ACHN (cell line): ENCODE data around the gene CYBRD1.
A peak's percentile ranks its signal among the peaks of the same experiment; 100 is the strongest.
"Not testable (repeated sequence)": the region's sequence is repeated elsewhere in the genome, so short reads cannot be mapped to it uniquely, and the experiment has no call there.

Source experiments
- DNase-seq: peaks from one replicate; pipeline ENCODE4 v3.0.0-alpha.2; 2015
- in situ Hi-C: cut with HindIII; loops from 2 replicates; pipeline ENCODE4 v1.10.0; 2017; ENCODE audit warnings: low sequenced_read_pairs, low pct_ligation_motif_present, low pct_unique_long_range_greater_than_20kb

CYBRD1 gene, protein sequence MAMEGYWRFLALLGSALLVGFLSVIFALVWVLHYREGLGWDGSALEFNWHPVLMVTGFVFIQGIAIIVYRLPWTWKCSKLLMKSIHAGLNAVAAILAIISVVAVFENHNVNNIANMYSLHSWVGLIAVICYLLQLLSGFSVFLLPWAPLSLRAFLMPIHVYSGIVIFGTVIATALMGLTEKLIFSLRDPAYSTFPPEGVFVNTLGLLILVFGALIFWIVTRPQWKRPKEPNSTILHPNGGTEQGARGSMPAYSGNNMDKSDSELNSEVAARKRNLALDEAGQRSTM

DNA sequence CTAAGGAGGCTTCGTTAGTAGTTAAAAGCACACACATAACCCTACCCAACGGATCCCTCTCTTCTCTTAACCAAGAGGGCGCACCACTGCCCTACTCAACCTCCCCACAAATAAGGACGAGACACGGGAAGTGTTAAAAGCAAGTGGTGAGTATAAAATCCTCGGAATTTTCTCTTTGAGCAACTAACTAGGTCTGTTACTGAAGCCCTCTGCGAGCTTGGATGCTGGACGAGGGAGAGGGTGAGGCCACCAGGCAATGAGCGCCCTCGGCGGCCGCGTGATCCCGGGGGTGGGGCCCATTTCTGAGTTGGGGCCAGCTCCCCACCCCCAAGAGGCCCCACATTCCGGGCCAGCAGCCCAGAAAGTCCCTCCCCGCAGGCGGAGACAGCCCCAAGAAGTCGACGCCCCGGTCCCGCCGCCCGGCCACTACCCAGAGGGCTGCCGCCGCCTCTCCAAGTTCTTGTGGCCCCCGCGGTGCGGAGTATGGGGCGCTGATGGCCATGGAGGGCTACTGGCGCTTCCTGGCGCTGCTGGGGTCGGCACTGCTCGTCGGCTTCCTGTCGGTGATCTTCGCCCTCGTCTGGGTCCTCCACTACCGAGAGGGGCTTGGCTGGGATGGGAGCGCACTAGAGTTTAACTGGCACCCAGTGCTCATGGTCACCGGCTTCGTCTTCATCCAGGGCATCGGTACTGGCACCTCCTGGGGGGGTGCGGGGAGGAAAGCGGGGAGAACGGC, at the start of gene CYBRD1:
Gene CYBRD1, plus strand, starts transcription at position 423 of the 736 bp plus-strand sequence. Its CDS starts 72 bp downstream, at position 495.
- DNase-seq, result peak; percentile 88
- in situ Hi-C loops, result no loop called here

DNA sequence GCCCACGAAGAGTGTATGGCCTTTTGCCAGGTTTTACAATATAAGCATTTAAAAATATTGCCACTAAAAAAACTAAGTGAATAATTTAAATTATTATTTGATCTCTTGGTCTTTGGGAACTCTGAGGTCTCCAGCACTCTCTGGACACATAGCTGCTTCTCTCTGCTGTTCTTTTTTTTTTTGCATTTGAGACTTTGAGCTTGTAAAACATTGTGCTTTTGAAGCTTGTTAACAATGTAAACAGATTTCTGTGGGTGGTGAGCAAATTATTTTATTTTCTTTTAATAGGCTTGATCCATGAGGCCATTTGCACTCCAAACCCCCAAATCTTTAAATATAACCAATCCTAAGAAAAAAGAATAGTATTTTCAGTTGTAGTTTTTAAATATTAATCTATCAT, 46.3 kb upstream of the CYBRD1 start:
- no peak for DNase-seq
- in situ Hi-C loops, result no loop called here

DNA sequence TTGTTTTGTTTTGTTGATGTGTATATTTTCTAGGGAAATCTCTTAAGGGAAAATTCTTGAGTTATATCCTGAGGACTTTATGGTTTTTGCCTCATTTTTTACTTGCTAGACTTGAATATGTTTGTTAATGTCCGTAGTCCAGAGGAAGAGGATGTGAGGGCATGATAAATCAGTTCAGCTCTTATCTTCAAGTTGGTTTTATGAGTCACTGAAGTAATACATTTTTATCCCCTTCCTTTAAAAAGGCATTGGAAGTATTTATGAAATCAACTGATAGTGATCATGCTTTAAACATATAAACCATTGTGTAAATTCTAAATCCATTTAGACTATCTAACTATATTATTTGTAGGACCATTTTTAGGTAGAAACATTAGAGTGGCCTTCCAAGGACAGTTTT, 43.9 kb upstream of the CYBRD1 start:
- in situ Hi-C loops, result no loop called here
- no peak for DNase-seq

DNA sequence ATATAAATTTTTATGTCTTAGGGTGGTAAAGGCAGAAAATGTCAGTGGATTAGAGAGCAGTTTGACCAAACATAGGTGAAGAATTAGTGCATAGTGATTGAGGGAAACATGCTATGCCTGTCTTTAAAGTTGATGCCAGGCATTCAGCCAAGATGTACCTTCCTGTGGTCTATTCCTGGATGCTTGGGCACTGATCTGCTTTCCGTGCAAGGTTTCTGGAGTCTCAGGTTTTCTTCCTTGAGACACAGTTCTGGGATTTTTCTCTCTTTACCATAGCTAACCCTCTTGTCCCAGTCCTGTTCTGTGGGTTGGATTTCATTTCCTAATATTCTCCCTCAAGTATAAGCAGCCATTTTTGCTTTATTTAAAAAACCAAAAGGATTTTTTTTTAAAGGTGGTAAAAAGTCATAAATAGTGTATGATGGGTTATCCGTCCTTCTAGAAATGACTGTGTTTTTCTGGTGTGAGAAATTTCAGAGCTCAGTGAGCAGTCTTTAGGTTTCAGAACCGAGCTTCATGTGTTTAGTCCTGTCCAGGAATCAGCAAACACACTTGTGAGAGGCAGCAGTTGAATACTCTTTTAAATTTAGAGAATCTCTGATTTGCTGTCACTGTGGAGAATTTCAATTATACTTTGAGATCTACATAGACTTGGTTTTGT, 43.0 kb upstream of the CYBRD1 start:
- DNase-seq, result no peak
- in situ Hi-C loops, result no loop called here

DNA sequence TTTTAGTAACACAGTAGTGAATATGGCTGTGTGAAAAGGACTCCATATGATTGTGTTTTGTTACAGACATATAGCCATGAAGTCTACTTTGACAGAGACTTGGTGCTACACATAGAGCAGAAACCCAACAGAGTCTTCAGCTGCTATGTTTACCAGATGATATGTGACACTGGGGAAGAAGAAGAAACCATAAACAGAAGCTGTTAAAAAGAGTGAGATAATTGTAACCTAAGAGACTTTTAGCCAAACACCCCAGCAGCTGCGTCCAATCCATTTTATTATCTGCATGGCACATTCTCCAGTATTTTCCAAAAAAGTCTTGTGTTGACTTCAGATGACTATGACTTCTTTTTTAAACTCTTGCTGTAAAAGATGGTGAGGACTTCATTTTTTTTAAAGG, 41.4 kb upstream of the CYBRD1 start:
- in situ Hi-C loops, result no loop called here
- no peak for DNase-seq

DNA sequence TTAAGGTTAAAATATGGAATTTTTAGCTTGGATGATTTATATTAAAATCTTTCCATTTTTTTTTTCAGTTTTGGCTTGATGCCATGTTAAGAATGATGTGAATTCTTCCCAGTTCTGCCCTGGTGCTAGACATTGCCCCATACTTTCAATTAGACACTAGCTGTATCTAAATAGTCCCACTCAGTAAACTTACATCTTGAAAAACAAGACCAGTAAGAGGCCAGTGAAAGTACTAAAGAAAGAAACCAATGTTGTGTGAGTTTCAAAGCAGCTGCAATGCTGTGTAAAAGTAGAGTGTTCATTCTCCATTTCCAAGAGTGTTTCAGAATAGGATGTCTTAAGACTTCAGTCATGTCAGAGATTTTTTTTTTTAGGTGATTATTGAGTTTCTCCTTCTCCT, 40.0 kb upstream of the CYBRD1 start:
- no peak for DNase-seq
- in situ Hi-C loops, result no loop called here

DNA sequence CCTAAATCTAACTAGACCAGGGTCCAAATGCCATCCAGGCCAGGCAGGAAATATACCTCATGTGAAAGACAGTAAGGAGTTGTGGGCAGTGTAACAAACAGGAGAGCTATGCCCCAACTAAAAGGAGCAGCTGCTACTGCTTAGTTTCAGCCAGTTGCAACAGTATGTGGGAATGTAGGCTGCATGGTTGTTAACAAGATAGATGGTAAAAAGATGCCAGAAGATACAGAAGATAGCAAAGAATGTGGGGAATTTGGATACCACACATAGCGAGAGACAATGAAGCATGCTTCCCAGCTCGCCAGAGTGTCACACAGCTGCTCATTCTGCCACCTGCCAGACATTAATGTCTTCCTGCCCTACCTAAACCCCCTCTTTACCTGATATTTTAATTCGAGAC, 39.4 kb upstream of the CYBRD1 start:
- DNase-seq, result peak; percentile 31
- in situ Hi-C loops, result no loop called here

DNA sequence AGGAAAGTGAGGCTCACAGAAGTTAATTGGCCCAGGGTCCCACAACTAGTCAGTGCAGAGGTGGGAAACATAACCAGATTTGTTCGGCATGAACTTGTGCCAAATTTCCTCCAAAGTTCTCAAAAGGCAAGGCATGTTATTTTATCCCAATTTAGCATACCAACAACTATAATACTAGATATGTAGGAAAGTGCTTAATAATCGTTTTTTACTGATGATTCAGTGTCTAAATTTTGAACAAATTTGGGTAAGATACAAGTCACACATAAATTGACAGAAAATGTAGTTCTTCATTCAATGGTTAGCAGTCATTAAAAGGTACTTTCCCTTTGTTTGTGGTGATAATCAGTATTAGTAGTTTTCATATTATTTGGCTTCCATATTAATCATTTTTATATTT, 38.5 kb upstream of the CYBRD1 start:
- no peak for DNase-seq
- in situ Hi-C loops, result no loop called here

DNA sequence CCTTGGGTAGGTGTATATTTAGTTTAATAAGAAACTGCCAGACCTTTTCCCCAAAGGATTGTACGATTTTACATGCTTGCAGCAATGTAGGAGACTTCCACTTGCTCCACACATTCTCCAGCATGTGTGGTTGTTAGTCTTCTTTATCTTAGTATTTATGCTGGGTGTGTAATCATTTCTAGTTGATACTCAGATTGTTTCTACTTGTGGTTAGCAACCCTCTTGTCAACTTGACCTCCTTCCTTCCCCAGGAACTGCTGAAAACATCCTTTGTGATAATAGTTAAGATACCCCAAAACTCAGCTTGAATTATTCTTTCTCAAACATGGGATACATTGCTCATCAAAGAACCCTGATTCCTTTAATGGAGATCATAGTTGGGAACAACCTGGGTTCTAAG, 37.2 kb upstream of the CYBRD1 start:
- DNase-seq, result no peak
- in situ Hi-C loops, result no loop called here

DNA sequence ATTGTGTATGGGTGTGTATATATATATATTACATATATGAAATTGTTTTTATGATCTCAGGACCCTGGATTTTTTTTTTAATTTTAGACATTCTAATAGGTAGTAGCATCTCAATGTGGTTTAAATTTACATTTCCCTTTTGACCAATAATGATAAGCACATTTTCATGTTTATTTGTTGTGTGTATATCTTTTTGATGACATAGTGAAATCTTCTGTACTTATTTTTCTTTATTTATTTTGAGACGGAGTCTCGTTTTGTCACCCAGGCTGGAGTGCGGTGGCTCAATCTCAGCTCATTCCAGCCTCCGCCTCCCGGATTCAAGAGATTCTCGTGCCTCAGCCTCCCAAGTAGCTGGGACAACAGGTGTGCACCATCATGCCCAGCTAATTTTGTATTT, 35.1 kb upstream of the CYBRD1 start:
- in situ Hi-C loops, result no loop called here
- no peak for DNase-seq

DNA sequence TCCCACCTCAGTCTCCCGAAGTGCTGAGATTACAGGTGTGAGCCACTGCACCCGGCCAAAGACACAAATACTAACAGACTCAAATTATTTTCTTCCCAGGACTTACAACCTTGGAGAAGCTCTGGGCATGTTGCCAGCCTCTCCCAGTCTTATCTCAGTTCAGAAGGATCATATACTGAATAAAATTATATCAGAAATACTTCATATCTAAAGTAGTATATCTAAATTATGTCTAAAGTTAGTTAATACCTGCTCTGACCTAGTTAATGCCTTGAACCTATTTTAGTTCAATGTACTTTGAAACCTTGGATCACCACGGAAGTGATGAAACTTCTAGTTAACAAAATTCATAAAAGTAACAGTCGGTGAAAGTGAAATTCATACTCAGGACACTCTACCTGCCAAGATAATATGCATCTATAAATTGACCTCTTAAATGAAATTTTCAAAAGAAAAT, 34.4 kb upstream of the CYBRD1 start:
- DNase-seq, result no peak
- in situ Hi-C loops, result no loop called here

DNA sequence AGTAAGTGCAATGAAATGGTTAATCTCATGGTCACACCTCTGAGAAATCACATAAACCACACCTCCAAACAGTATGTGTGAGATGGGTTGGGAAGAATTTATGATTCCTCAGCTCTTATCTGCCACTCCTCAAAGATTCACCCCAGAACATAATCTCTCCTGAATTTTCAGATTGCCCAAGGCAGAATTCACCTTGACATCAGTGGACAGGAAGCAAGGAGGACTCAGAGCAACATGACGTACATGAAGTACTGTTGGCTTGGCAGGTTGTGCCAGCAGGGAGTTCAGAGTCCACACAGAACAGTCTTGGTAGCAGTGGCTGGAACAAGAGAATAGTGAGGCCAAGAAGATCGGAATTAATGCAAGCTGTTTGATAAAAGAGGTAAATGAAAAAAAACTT, 31.7 kb upstream of the CYBRD1 start:
- DNase-seq, result no peak

DNA sequence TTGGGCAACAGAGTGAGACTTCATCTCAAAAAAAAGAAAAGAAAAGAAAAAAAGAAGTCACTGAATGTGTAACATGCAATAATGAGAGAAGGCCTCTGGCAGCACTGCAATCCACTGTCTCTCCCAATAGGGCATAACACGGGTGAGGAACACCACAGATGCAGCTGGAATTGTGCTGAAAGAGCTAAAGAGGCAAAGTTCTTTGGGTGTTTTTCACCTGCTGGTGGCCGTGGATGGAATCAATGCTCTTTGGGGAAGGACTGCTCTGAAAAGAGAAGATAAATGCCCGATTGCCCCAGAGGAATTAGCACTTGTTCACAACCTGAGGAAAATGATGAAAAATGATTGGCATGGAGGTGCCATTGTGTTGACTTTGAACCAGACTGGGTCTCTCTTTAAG, 31.0 kb upstream of the CYBRD1 start:
- no peak for DNase-seq
- in situ Hi-C loops, result no loop called here

More for the DNA sequence above, 31.7 kb upstream of the CYBRD1 start:
- in situ Hi-C loops, result no loop called here

DNA sequence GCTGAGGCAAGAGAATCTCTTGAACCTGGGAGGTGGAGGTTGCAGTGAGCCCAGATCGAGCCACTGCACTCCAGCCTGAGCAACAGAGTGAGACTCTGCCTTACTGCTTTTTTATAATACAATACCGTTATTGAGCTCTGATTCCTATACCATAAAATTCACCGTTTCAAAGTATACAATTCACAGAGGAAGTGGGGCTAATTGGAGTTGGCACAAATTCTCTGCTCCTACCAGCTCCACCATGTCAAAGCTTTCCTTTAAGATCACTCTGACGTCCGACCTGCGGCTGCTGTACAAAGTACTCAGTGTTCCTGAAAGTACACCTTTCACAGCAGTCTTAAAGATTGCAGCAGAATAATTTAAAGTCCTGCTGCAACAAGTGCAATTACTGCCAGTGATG, 29.6 kb upstream of the CYBRD1 start:
- no peak for DNase-seq
- in situ Hi-C loops, result no loop called here

DNA sequence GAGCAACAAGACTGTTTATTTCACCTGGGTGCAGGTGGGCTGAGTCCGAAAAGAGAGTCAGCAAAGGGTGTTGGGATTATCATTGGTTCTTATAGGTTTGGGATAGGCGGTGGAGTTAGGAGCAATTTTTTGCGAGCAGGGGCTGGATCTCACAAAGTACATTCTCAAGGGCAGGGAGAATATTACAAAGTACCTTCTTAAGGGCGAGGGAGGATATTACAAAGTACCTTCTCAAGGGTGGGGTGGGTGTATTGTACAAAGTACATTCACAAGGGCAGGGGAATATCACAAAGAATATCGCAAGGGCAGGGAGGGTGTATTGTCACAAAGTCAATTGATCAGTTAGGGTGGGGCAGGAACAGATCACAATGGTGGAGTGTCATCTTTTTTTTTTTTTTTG, 24.6 kb upstream of the CYBRD1 start:
- in situ Hi-C loops, DNase-seq: not testable (repeated sequence)

DNA sequence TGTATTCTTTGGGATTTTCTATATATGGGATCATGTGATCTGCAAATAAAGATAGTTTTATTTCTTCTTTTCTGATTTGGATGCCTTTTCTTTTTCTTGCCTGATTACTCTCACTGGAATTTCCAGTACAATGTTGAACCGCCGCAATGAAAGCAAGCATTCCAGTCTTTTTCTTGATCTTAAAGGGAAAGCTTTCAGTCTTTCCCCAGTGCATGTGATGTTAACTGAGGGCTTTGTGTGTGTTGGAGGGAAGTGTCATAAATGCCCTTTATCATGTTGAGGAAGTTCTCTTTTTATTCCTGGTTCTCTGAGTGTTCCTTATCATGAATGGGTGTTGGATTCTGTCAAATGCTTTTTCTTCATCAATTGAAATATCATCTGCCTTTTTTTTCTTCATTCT, 16.9 kb upstream of the CYBRD1 start:
- in situ Hi-C loops, result no loop called here
- no peak for DNase-seq

DNA sequence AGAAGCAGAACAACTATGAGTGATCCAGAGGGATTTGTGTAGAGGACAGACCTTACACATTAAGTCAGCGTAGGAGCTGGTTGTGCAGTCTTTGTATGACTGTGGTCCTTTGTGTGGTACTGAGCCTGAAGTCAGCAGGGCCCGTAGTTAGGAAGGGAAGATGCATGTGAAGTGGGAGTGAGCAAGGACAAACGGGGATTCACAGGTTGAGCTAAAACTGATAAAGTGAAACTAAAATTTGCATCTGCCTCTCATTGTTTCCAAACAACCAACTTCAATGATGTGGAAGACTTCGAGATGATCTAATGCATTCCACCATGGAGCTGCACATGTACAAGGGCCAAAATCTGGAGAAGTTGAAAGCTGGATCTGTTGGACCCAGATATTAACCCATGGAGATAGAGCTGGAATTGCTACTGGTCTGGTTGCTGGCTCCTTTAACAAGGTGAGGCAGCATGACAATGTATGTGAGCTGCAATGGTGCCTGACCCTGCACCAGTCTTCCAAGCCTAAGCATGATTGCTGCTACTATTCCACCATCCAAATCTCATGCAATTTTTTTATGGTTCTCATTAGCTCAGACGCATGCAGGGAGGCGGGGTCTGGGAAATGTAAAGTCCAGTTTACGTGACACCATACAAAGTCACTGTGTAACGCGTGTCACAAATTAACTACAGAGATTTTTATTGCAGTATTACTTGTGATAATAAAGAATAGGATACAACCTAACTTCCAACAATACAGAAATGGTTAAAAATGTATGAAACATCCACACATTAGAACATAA, 12.1 kb upstream of the CYBRD1 start:
- in situ Hi-C loops, result no loop called here
- no peak for DNase-seq

DNA sequence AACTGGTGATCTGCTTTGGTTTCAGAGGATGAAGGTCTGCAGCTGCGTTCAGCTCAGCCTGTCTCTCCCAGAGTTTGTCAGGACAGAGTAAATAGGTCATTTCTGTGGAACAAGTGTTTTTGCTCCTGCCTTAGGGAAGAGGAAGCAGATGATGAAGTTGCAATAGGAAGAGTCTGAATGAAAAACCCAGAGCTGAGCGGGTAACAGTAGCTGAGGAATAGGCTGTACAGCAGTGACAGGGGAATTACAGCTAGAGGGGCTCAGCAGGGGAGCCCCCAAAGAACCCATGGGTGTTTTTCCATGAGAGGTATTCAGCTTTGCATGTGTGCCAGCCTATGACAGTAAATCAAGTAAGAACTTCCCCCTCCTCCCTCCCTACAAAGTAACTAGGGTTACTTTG, 10.3 kb upstream of the CYBRD1 start:
- DNase-seq, result no peak
- in situ Hi-C loops, result no loop called here

DNA sequence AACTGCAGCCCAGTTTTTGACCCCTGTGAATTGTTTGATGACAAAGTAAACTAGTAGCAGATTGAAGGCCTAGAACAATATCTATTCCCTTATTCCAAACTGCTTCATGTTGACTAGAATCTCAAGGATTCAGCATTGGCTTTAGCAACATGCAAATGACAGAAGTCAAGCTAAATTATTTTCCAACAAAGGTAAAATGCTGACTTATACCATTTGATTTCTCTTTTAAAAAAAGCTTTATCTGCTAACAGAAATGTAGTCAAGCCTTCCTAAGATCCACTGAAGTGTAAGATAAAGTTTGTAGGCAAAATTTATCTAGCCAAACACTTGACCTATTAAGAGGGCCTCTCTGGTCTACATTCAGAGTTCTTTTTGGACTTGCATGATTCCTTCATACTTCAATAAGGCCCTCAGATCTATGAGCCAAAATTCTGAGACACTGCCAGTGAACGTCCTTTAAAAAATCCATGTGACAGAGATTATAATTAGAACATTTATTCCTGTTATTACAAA, 9.5 kb upstream of the CYBRD1 start:
- DNase-seq, result no peak
- in situ Hi-C loops, result no loop called here
